EH (cell line): ENCODE results near the gene CIZ1.

Experiments
- DNase-seq: peaks from one replicate; pipeline ENCODE4 v3.0.0-alpha.2; 2015; ENCODE audit warnings: low read depth

The CIZ1 gene

DNA sequence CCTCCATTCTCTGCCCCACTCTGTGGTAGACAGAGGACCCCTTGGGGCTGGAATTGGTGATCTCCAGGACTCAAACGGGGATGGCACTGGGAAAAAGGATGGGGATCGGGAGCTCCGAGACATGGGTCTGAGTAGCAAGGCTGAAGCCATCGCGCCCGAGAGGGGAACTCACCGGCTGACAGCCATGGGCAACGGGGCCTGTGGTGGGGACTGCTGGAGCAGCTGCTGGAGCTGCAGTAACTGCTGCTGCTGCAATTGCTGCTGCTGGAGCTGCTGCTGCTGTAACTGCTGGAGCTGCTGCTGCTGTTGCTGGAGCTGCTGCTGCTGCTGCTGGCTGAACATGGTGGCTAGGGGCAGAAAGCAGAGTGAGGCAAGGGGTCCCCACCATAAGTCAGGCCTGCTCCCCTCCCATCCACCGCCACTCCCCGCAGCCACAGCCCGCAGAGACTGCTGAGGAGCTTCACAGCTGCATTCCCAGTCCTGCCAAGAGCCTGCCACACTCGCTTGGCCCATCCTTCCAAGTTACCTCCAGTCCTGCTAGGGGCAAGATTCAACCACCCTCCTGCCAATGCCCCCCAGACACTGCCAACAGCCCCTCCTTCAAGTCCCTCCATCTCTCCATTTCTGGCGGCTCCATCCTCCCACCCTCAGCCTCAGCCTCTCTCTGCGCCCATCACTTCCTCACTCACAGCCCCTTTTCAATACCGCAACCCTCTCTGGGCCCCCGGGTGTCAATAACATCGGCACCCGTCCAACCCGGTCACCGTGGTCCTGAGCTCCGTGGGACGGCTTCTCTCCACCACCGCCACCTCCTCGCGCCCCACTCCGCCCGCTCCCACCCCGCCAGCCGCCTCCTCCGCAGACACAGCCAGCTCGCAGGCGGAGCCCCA, 611 bp downstream of the CIZ1 start:
- DNase-seq: no peak

DNA sequence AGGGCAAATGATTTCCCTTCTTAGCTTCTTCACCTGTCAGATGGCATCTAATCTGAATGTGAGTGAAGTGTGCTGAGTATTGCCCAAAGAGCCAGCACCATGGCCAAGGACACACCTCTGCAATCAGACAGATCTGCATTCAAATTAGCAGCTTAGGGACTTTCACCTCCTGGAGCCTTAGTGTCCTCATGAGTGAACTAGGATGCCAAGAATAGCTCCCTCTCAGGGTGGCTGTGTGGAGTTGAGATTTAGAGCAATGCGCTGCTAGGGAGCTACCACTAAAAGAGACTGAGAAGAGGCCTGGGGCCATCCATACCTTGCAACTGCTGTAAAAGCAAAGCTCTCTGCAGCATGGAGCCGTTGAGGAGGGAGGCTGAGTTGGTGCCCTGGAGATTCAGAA, 1.4 kb downstream of the CIZ1 start:
- DNase-seq: no peak

GRCh38 chr9:128188209-128188608, 3.2 kb downstream of the CIZ1 start:
- DNase-seq: no peak

- no peak for DNase-seq
Measured at GRCh38 chr9:128187361-128187760, 4.0 kb downstream of the CIZ1 start.

GRCh38 chr9:128185979-128186965, 5.1 kb downstream of the CIZ1 start:
- DNase-seq: no peak

- DNase-seq: peak; percentile 42
Measured at GRCh38 chr9:128182893-128183588, 8.3 kb downstream of the CIZ1 start.

DNA sequence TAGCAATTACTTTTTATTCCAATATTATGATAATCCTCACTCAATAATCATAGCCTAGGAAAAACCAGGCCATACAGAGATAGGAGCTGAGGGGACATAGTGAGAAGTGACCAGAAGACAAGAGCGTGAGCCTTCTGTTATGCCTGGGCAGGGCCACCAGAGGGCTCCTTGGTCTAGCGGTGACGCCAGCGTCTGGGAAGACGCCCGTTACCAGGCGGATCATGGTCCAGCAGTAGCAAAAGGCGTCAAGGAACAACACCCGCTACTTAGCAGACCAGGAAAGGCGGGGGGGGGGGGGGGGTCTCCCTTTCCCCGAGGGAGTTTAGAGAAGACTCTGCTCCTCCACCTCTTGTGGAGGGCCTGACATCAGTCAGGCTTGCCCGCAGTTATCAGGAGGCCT, 9.9 kb downstream of the CIZ1 start:
- DNase-seq: peak; percentile 60

DNA sequence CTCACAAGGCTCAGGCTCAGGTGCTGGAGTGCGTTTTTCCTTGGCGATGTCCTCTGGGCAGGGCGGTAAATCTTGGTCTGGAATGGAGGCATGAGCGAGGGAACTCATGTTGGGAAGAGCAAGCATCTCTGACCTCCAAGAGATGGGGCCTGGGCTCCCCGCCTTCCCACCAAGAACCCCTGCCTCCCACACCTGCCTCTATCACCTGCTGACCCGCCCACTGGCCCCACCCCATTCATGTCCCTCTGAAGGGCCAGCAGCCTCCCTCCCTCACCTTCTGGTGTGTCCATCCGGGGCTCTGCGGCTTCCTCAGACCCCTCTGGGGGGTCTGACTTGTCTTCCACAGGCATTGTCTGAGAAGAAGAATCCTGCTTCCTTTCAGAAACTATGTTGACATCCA, 10.9 kb downstream of the CIZ1 start:
- no peak for DNase-seq

- DNase-seq: no peak
Measured at GRCh38 chr9:128180001-128180400, 11.4 kb downstream of the CIZ1 start.

GRCh38 chr9:128178806-128179431, 12.5 kb downstream of the CIZ1 start:
- DNase-seq: no peak

- DNase-seq: no peak
Measured at GRCh38 chr9:128175726-128176125, 15.6 kb downstream of the CIZ1 start.

- DNase-seq: peak; percentile 60
Measured at GRCh38 chr9:128175102-128175563, 16.2 kb downstream of the CIZ1 start.

- DNase-seq: no peak
Measured at GRCh38 chr9:128174062-128174461, 17.3 kb downstream of the CIZ1 start.

DNA sequence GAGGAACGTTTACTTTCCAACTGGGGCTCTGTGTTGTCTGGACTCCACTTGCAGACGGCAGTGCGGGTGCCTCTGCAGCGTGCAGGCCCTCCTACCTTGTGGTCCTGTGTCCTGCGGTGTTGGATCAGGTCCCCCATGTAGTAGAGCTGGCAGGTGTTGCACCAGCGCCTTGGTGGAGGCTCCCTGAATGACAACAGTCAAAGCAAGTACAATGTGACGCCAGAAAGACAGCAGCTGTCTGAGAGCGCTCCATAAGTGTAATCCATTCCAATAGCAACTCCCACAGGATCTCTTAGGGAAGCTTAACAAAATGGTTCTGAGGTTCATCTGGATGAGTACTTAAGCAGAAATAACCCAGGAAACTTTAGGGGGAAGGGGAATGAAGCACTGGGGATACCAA, 21.4 kb downstream of the CIZ1 start:
- no peak for DNase-seq

DNA sequence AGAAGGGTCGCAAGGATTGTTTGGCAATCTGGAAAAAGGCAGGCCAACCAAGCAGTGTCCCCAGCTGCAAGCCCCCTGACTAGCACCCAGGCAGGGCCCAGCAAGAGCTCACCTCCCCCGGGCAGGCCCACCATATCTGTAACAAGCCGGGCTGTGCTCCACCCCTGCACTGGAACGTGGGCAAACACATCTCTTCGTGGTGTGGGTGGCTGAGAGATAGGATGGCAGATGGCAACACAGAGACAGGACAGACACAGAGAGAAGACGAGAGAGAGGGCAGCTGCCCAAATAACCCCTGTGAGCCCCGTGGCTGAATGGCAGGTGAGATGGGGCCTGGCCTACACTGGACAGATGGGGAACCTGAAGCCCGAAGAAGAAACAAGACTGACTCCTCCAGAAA, 21.9 kb downstream of the CIZ1 start:
- no peak for DNase-seq

- peak; percentile 25 for DNase-seq
Measured at GRCh38 chr9:128168731-128169308, 22.6 kb downstream of the CIZ1 start.

DNA sequence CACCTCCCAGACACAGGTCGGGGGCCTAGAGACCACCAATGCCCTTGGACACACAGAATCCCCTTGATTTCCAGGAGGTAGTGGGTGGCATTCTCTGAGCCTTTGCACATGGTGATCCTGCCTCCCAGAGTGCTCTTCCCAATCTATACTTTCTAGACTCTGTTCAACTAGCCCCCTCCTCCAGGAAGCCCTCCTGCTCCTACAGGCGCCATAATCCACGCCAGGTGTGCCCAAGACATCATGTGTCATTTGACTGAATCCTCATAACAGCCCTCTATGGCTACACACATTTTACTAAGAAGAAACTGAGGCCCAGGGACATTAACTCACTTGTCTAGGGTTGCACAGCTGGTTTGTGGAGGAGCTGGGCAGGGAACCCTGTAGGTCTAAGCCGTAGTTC, 24.2 kb downstream of the CIZ1 start:
- DNase-seq: no peak

- DNase-seq: no peak
Measured at GRCh38 chr9:128166169-128166568, 25.2 kb downstream of the CIZ1 start.

GRCh38 chr9:128164307-128164885, 27.0 kb downstream of the CIZ1 start:
- DNase-seq: no peak

DNA sequence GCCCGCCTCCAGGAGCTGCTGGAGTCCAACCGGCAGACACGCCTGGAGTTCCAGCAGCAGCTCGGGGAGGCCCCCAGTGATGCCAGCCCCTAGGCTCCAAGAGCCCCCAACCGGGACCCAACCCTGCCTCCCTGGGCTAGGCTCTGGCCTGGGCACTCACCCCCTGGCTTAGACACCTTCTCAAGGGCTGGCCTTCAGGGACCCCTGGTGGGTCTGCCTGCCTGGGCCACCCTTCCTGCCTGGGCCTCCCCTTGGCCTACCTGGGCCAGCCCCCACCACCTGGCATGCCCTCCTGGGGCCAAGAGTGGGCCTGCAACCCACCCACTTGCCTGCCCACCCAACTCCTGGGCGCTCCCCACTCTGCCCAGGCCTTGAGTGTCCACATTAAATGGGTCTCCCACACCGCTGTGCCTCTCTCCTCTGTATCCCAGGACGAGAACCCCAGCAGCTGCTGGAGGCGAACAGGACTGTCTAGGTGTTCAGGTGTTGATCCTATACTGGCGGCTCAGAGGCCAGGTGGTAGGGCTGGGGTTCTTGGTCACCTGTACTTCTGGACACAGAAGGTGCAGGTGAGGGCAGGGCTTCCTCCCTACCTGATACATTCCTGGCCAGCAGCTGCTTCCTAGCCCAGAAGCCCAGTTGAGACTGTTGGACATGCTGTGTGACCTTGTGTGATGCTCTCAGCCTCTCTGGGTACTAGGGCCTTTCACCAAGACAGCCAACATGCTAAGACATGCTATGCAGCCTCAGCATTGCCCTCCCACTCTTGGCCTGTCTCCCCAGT, 27.7 kb downstream of the CIZ1 start:
- no peak for DNase-seq
